Right atrium auricular region (tissue), 2 donors: ENCODE measurements around the gene MON2. TPM values are rescaled to one million over a fixed set of nuclear protein-coding genes. Genes with fewer than 3 reads are reported as not detected.

Experiments used
- DNase-seq: peaks from one replicate; pipeline ENCODE4 v3.0.0-alpha.2; 2019; ENCODE audit warnings: low spot score
- H3K27ac ChIP-seq, 2 donors: fragments of 200-600 bp; sonication (generic); 1 replicate in 1 of 2; 2 replicates in 1 of 2; pipeline ENCODE4 v1.5.1; 2016 to 2019
- H3K27me3 ChIP-seq, 2 donors: fragments of 200-600 bp; sonication (generic); one replicate each; pipeline versions ENCODE4 v1.5.1 to v1.6.0; 2017 to 2019
- H3K36me3 ChIP-seq: fragments of 200-600 bp; sonication (generic); one replicate; pipeline ENCODE4 v1.5.1; 2016
- H3K4me1 ChIP-seq, 2 donors: fragments of 200-600 bp; sonication (generic); one replicate each; pipeline versions ENCODE4 v1.5.1 to v1.6.0; 2017 to 2019
- H3K4me3 ChIP-seq, 2 donors: fragments of 200-600 bp; sonication (generic); 1 replicate in 1 of 2; 2 replicates in 1 of 2; pipeline ENCODE4 v1.5.1; 2017 to 2019; ENCODE audit warnings: mild to moderate bottlenecking in 1 of 2, moderate library complexity in 1 of 2
- H3K9me3 ChIP-seq, 2 donors: fragments of 200-600 bp; sonication (generic); one replicate each; pipeline ENCODE4 v1.5.1; 2019
- CTCF ChIP-seq, 2 donors: fragments of 200-600 bp; sonication (generic); IDR thresholded peaks; one replicate each; pipeline ENCODE4 v1.5.1; 2019; ENCODE audit warnings: antibody characterized with exemption in 2 of 2
- total RNA-seq, 2 donors: library from RNA; depleted of rRNA; stranded (reverse); fragments of >200 nt; gene quantifications; one replicate each; pipeline ENCODE4 v1.1.0, GENCODE V29; 2016

MON2 gene
- total RNA-seq, 2 donors from 2014 or later = 14.3 to 16.5 TPM

GRCh38 chr12:62469704-62470103 is 3.1 kb downstream of the MON2 start:
- Histone ChIP-seq H3K4me3 (no peak overlapping the region), H3K4me1 (peaks cover 0 to 27% of the 10 kb centered on the region in 2 donors), H3K27me3 (no peaks in the 10 kb centered on the region)

GRCh38 chr12:62471734-62472133 is 5.1 kb downstream of the MON2 start:
- no peaks in the 10 kb centered on the region for H3K27me3 ChIP-seq
- peaks cover 0 to 27% of the 10 kb centered on the region in 2 donors for H3K4me1 ChIP-seq
- H3K4me3 ChIP-seq = no peak overlapping the region
- no peaks in the 10 kb centered on the region for H3K9me3 ChIP-seq
- no peak overlapping the region for H3K27ac ChIP-seq
- H3K36me3 ChIP-seq = no peaks in the 10 kb centered on the region
- no peak for DNase-seq
- TF ChIP-seq CTCF (IDR thresholded peaks at IDR 0.05) = no peak

More at GRCh38 chr12:62469704-62470103, 3.1 kb downstream of the MON2 start:
- H3K27ac ChIP-seq = no peak overlapping the region
- no peak for DNase-seq
- no peaks in the 10 kb centered on the region for H3K36me3 ChIP-seq
- H3K9me3 ChIP-seq = no peaks in the 10 kb centered on the region
- no peak for TF ChIP-seq CTCF (IDR thresholded peaks at IDR 0.05)

GRCh38 chr12:62472472-62472871 is 5.8 kb downstream of the MON2 start:
- Histone ChIP-seq H3K4me3 (no peak overlapping the region), H3K4me1 (peaks cover 0 to 26% of the 10 kb centered on the region in 2 donors), H3K9me3 (no peaks in the 10 kb centered on the region), H3K36me3 (no peaks in the 10 kb centered on the region), H3K27me3 (no peaks in the 10 kb centered on the region), H3K27ac (no peak overlapping the region)
- no peak for TF ChIP-seq CTCF (IDR thresholded peaks at IDR 0.05)
- no peak for DNase-seq

GRCh38 chr12:62481843-62482540 is 15.4 kb downstream of the MON2 start:
- no peak for TF ChIP-seq CTCF (IDR thresholded peaks at IDR 0.05)
- no peak for DNase-seq
- Histone ChIP-seq H3K9me3 (no peaks in the 10 kb centered on the region), H3K27me3 (no peaks in the 10 kb centered on the region), H3K36me3 (no peaks in the 10 kb centered on the region), H3K27ac (no peak overlapping the region), H3K4me3 (no peak overlapping the region), H3K4me1 (no peaks in the 10 kb centered on the region)

GRCh38 chr12:62482769-62483168 is 16.1 kb downstream of the MON2 start:
- no peak overlapping the region for H3K4me3 ChIP-seq
- H3K9me3 ChIP-seq = no peaks in the 10 kb centered on the region
- TF ChIP-seq CTCF (IDR thresholded peaks at IDR 0.05) = no peak
- no peak overlapping the region for H3K27ac ChIP-seq
- no peaks in the 10 kb centered on the region for H3K4me1 ChIP-seq
- DNase-seq = no peak
- H3K27me3 ChIP-seq = no peaks in the 10 kb centered on the region
- no peaks in the 10 kb centered on the region for H3K36me3 ChIP-seq

- no peak for DNase-seq
- Histone ChIP-seq H3K36me3 (no peaks in the 10 kb centered on the region), H3K4me3 (no peak overlapping the region), H3K27me3 (no peaks in the 10 kb centered on the region), H3K4me1 (no peaks in the 10 kb centered on the region), H3K9me3 (no peaks in the 10 kb centered on the region), H3K27ac (no peak overlapping the region)
- TF ChIP-seq CTCF (IDR thresholded peaks at IDR 0.05) = no peak
Observed at GRCh38 chr12:62484233-62484632, 17.6 kb downstream of the MON2 start.
